Osteoblast (primary cell): Measurements from ENCODE around the gene CADPS. TPM values are rescaled to one million over a fixed set of nuclear protein-coding genes. Genes with fewer than 3 reads are reported as not detected.

ENCODE experiments used
- DNase-seq: peaks from one replicate; pipeline ENCODE4 v3.0.0; 2011; ENCODE audit warnings: low spot score, mixed read lengths; ENCODE audit not compliant: insufficient read length; ENCODE audit errors: missing footprints
- H2AFZ ChIP-seq: 2 replicates; pipeline ENCODE4 v1.6.0; 2011; ENCODE audit warnings: mild to moderate bottlenecking, low read length
- H3K27ac ChIP-seq: 2 replicates; pipeline ENCODE4 v1.5.1; 2011; ENCODE audit warnings: mild to moderate bottlenecking, low read depth, low read length, moderate library complexity
- H3K27me3 ChIP-seq: 2 replicates; pipeline ENCODE4 v1.6.0; 2012; ENCODE audit warnings: mild to moderate bottlenecking, control low read depth, inconsistent platforms, low read length, moderate library complexity; ENCODE audit not compliant: insufficient read depth
- H3K36me3 ChIP-seq: 2 replicates; pipeline ENCODE4 v1.5.1; 2011; ENCODE audit warnings: mild to moderate bottlenecking, low read length, control low read depth, moderate library complexity; ENCODE audit not compliant: insufficient read depth
- H3K4me1 ChIP-seq: 2 replicates; pipeline ENCODE4 v1.5.1; 2011; ENCODE audit warnings: mild to moderate bottlenecking, low read length, control low read depth, moderate library complexity; ENCODE audit not compliant: insufficient read depth
- H3K4me2 ChIP-seq: 2 replicates; pipeline ENCODE4 v1.6.0; 2011; ENCODE audit warnings: mild to moderate bottlenecking, low read length; ENCODE audit not compliant: insufficient read depth
- H3K4me3 ChIP-seq: fragments of 200-600 bp; sonication (generic); 3 replicates; pipeline ENCODE4 v1.5.1; 2012; ENCODE audit warnings: mild to moderate bottlenecking, low read length, inconsistent platforms; ENCODE audit not compliant: insufficient read depth
- H3K79me2 ChIP-seq: 2 replicates; pipeline ENCODE4 v1.6.0; 2012; ENCODE audit warnings: mild to moderate bottlenecking, low read length, control low read depth, inconsistent platforms; ENCODE audit not compliant: insufficient read depth
- H3K9me3 ChIP-seq: 2 replicates; pipeline ENCODE4 v1.5.1; 2011; ENCODE audit warnings: low read depth, low read length, control low read depth
- H4K20me1 ChIP-seq: 2 replicates; pipeline ENCODE4 v1.6.0; 2012; ENCODE audit warnings: mild to moderate bottlenecking, low read length, control low read depth; ENCODE audit not compliant: insufficient read depth
- total RNA-seq: library from RNA; depleted of rRNA; stranded (reverse); fragments of >200 nt; gene quantifications from 2 replicates; pipeline ENCODE4 v1.2.3, GENCODE V29; 2012
- TF ChIP-seq, protein P1 (sequence below): IDR thresholded peaks from 2 replicates; pipeline ENCODE4 v1.5.1; 2011; ENCODE audit warnings: mild to moderate bottlenecking, low read depth, low read length, moderate library complexity; ENCODE audit errors: extremely low read depth

CADPS gene
- total RNA-seq, 1 donor, result not detected

GRCh38 chr3:62703451-62704167 lies 171.6 kb downstream of the CADPS start:
- Histone ChIP-seq H3K79me2 (no peaks in the 10 kb centered on the region), H4K20me1 (no peaks in the 10 kb centered on the region), H3K4me3 (no peak overlapping the region), H3K27ac (no peak overlapping the region), H2AFZ (no peak overlapping the region), H3K4me1 (no peaks in the 10 kb centered on the region), H3K4me2 (no peak overlapping the region), H3K9me3 (no peaks in the 10 kb centered on the region), H3K27me3 (no peaks in the 10 kb centered on the region), H3K36me3 (no peaks in the 10 kb centered on the region)
- DNase-seq, result no peak
- TF ChIP-seq, protein P1, sequence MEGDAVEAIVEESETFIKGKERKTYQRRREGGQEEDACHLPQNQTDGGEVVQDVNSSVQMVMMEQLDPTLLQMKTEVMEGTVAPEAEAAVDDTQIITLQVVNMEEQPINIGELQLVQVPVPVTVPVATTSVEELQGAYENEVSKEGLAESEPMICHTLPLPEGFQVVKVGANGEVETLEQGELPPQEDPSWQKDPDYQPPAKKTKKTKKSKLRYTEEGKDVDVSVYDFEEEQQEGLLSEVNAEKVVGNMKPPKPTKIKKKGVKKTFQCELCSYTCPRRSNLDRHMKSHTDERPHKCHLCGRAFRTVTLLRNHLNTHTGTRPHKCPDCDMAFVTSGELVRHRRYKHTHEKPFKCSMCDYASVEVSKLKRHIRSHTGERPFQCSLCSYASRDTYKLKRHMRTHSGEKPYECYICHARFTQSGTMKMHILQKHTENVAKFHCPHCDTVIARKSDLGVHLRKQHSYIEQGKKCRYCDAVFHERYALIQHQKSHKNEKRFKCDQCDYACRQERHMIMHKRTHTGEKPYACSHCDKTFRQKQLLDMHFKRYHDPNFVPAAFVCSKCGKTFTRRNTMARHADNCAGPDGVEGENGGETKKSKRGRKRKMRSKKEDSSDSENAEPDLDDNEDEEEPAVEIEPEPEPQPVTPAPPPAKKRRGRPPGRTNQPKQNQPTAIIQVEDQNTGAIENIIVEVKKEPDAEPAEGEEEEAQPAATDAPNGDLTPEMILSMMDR, result no peak

DNA sequence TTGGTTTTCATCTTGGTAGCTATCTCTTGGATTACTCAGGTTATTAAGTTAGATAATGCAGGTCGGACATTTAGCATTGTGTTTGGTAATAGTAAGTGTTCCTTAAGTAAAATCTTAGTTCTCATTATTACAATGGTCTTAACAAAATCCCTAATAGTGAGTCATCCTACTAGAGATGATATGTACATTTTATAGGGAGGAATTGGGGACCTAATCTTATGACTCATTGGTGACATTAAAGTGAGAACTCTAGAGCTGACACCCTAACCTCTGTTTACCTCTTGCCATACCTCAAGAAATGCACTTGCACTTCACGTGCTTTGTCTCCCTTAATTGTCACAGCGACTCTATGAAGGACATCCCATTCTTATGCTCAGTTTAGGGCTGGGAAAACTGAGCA lies 174.9 kb downstream of the CADPS start:
- no peaks in the 10 kb centered on the region for H3K4me1 ChIP-seq
- no peaks in the 10 kb centered on the region for H4K20me1 ChIP-seq
- TF ChIP-seq, protein P1, result no peak
- no peak overlapping the region for H2AFZ ChIP-seq
- H3K9me3 ChIP-seq, result no peaks in the 10 kb centered on the region
- H3K27me3 ChIP-seq, result no peaks in the 10 kb centered on the region
- H3K36me3 ChIP-seq, result no peaks in the 10 kb centered on the region
- no peak overlapping the region for H3K4me3 ChIP-seq
- no peak overlapping the region for H3K4me2 ChIP-seq
- no peak overlapping the region for H3K27ac ChIP-seq
- DNase-seq, result no peak
- H3K79me2 ChIP-seq, result no peaks in the 10 kb centered on the region

GRCh38 chr3:62699728-62700127 lies 175.5 kb downstream of the CADPS start:
- H3K4me3 ChIP-seq, result no peak overlapping the region
- no peak overlapping the region for H3K27ac ChIP-seq
- no peaks in the 10 kb centered on the region for H4K20me1 ChIP-seq
- H2AFZ ChIP-seq, result no peak overlapping the region
- no peaks in the 10 kb centered on the region for H3K27me3 ChIP-seq
- TF ChIP-seq, protein P1, result no peak
- no peak for DNase-seq
- H3K79me2 ChIP-seq, result no peaks in the 10 kb centered on the region
- no peak overlapping the region for H3K4me2 ChIP-seq
- no peaks in the 10 kb centered on the region for H3K4me1 ChIP-seq
- H3K9me3 ChIP-seq, result no peaks in the 10 kb centered on the region
- H3K36me3 ChIP-seq, result no peaks in the 10 kb centered on the region

- no peak for DNase-seq
- H3K9me3 ChIP-seq, result no peaks in the 10 kb centered on the region
- H3K36me3 ChIP-seq, result no peaks in the 10 kb centered on the region
- H3K27ac ChIP-seq, result no peak overlapping the region
- H2AFZ ChIP-seq, result no peak overlapping the region
- no peaks in the 10 kb centered on the region for H4K20me1 ChIP-seq
- H3K4me3 ChIP-seq, result no peak overlapping the region
- H3K79me2 ChIP-seq, result no peaks in the 10 kb centered on the region
- no peaks in the 10 kb centered on the region for H3K4me1 ChIP-seq
- no peaks in the 10 kb centered on the region for H3K27me3 ChIP-seq
- TF ChIP-seq, protein P1, result no peak
- no peak overlapping the region for H3K4me2 ChIP-seq
Measured at GRCh38 chr3:62696011-62696410, 179.2 kb downstream of the CADPS start.
